ENCODE results near the gene C22orf31.
A peak's percentile ranks its signal among the peaks of the same experiment; 100 is the strongest.
"Not testable (repeated sequence)": the region's sequence is repeated elsewhere in the genome, so short reads cannot be mapped to it uniquely, and the experiment has no call there.

Gene C22orf31

DNA sequence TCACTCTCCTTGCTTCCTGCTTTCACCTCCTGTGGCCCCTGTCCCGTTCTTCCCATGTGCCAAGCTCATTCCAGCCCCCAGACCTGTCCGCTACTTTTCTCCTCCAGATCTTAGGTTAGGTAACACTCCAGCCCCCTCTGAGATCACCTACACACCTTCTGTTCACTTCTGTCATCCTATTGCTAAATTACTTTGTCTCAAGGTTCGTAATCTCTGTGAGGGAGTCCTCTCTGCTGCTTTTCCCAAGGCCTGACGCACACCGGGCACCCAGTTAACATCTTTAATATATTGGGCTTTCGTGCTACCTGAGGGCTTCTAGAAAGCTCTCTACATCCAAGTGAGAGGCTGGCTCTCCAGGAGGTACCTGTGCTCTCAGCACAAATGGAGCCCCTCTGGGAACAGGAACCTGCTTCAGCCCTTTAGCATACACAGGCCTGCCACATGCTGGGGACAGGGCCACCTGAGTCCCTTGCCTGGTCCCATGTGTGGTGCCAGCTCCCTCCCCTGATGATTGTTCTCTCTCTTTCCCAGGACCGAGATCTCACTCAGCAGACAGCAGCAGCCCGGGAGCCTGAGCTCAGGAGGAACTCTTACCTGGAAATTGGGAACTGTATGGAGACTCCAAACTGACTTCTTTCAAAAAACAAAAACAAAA lies 8.5 kb downstream of the C22orf31 start:
- no peak for DNase-seq

DNA sequence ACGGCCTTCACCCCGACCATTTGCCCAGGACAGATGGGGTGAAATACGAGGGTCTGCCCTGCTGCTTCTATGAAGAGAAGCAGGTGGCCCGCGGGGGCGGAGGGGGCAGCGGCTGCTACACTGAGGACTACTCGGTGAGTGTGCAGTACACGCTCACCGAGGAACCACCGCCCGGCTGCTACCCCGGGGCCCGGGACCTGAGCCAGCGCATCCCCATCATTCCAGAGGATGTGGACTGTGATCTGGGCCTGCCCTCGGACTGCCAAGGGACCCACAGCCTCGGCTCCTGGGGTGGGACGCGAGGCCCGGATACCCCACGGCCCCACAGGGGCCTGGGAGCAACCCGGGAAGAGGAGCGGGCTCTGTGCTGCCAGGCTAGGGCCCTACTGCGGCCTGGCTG lies 11.2 kb downstream of the C22orf31 start:
- no peak for DNase-seq

DNA sequence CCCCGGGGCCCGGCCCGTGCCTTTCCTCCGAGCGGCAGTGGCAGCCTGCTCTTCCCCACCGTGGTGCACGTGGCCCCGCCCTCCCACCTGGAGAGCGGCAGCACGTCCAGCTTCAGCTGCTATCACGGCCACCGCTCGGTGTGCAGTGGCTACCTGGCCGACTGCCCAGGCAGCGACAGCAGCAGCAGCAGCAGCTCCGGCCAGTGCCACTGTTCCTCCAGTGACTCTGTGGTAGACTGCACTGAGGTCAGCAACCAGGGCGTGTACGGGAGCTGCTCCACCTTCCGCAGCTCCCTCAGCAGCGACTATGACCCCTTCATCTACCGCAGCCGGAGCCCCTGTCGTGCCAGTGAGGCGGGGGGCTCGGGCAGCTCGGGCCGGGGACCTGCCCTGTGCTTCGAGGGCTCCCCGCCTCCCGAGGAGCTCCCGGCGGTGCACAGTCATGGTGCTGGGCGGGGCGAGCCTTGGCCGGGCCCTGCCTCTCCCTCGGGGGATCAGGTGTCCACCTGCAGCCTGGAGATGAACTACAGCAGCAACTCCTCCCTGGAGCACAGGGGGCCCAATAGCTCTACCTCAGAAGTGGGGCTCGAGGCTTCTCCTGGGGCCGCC lies 11.9 kb downstream of the C22orf31 start:
- no peak for DNase-seq

DNA sequence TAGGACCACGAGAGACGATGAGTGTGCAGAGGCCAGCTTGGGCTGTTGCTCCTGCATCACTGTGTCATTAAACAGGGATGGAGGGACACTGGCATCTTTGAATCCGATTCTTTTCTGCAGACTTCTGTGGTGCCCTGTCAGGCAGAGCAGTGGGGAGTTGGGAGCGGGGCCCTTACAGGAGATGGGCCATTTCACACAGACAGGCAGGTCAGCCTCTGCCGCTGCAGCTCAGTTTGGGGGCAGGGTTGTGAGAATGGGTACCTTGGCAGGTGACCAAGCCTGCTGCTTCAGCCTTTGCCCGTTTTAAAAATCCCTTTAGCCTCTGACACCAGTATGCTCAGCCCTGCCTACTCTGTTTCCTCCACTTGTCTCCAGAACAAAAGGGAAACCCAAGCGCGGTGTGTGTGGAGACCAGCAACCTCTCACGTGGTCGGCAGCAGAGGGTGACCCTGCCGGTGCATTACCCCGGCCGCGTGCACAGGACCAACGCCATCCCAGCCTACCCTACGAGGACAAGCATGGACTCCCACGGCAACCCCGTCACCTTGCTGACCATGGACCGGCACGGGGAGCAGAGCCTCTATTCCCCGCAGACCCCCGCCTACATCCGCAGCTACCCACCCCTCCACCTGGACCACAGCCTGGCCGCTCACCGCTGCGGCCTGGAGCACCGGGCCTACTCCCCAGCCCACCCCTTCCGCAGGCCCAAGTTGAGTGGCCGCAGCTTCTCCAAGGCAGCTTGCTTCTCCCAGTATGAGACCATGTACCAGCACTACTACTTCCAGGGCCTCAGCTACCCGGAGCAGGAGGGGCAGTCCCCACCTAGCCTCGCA lies 12.6 kb downstream of the C22orf31 start:
- no peak for DNase-seq

- no peak for DNase-seq
These were observed 16.9 kb downstream of the C22orf31 start for GRCh38 chr22:29044657-29045176.

GRCh38 chr22:29043906-29044575 lies 17.6 kb downstream of the C22orf31 start:
- DNase-seq, result no peak

- DNase-seq, result no peak
These were observed 20.2 kb downstream of the C22orf31 start for GRCh38 chr22:29041408-29041807.

DNA sequence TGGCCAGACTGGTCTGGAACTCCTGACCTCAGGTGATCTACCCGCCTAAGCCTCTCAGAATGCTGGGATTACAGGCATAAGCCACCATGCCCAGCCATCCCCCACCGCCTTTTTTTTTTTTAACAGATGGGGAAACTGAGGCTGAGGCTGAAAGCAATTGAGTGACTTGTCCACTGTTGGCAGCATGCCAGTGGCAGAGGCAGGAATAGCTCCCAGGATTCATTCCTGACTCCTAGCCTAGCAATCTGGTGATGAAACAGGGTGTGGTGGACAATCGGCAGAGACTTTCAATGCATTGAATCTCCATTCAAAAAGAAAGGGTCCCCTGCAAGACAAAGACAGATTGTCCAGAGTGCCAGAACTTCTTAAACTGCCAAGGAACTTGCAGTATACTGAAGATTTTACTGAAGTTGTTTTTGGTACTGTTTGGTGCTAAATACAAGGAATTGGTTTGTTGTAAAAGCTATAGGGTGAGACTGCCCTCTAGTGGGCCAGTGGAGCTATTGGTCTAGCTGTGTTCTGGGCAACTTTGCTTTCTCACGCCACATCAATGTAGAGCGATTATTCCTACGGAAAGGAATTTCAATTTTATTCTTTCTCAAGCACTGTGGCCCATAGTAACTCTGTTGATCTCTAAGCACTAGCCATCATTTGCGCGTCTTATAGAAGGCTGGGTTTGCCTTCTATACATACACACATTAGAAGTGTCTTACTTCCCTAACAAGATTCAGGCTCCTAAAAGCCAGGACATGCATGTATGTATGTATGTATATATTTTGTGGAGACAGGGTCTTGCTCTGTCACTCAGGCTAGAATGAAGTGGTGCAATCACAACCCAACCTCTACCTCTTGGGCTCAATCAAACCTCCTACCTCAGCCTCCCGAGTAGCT lies 21.0 kb downstream of the C22orf31 start:
- peak; percentile 59 for DNase-seq

DNA sequence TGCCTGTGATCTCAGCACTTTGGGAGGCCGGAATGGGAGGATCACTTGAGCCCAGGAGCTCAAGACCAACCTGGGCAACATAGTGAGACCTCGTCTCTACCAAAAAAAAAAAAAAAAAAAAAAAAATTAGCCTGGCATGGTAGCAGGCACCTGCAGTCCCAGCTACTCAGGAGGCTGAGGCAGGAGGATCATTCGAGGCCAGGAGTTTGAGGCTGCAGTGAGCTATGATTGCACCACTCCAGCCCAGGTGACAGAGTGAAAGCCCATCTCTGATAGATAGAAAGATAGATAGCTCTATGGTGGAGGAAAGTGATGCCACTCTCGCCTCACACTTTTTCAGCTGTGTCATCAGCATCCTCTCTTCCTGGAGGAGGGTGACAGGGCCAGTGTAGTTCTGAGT lies 21.9 kb downstream of the C22orf31 start:
- DNase-seq, result not testable (repeated sequence)

DNA sequence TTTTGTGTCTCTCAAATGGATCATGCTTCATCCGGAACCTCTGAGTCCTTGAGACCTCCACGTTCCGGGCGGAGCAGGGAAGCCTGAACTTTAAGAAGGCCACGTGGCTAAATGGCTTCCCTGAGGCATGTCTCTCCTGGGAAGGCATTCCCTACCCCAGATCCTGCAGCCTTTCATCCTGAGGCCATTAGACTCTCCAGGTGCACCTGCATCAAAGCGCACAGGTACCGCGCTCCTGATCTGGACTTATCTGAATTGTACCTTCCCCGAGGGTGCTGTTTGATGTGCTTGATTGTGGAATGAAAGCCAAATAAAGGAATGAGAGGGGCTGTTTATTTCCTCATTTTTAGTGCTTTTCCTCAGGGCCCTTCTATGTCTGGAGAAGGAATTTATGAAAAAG lies 22.5 kb downstream of the C22orf31 start:
- no peak for DNase-seq

DNA sequence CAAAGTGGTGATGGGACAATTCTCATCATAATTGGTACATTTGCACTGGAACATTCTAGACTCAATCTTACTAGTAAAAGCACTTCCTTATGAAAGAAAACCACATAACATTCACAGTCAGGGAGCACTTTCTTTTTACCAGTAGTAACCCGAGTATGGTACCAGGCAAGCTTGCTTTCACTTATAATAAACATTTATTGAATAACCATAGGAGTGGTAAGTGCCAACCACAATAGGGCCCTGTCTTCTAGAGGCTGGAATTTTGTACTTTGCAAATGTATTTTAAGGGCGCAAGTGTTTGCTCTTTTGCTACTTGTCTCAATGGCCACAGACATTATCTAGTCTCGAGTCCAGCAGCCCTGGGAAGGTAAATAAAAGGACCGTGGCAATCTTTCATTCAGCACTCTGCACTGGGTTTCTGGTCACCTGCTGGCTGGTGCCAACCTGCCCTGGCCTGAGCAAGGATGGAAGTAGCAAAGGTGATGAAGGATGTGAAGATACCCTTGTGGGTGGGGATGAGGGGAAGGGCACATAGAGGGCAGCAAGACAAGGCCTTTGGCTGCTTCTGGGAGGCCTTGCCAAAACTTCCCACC lies 24.2 kb downstream of the C22orf31 start:
- no peak for DNase-seq

DNA sequence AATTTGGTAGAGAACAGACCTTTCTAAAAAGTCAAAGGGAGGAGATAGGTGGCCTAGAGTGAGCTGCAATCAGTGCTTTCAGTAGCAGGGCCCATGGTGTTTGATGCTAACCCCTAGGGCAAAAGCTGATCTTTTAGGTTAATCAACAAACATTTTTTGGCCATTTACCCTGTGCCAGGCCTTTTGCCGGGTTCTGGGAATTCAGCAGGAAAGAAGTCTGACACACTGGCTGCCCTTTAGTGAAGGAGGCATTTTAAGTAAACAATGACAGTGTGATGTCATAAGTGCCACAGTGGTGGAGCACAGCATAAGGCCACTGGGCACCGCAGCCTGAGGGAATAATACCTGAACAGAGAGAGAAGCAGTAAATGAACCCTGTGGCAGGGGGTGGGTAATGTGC lies 29.0 kb downstream of the C22orf31 start:
- no peak for DNase-seq

DNA sequence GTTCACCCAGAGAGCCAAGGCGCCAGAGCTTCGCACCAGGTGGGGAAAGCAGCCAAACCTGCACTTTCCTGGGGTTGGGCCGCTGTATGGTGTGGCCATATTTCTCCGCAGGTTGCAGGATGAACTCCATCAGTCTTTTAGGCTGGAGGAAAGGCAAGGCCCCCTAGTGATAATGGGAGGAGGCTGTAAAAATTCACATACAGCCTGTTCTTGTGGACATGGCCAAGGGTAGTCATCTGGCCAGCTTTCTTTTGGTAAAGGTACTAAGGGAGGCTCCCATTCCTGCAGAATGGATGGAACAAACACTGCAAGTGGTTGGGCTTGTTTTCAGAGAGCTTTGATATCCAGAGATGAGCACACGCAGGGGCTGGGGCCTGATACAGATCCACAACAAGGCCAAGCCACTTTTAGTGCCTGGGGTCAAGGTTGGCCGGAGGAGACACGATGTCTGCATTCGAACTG lies 29.6 kb downstream of the C22orf31 start:
- no peak for DNase-seq

- DNase-seq, result no peak
These were observed 30.2 kb downstream of the C22orf31 start for GRCh38 chr22:29031227-29032011.

- DNase-seq, result no peak
These were observed 30.9 kb downstream of the C22orf31 start for GRCh38 chr22:29030618-29031226.

GRCh38 chr22:29030016-29030617 lies 31.5 kb downstream of the C22orf31 start:
- no peak for DNase-seq

DNA sequence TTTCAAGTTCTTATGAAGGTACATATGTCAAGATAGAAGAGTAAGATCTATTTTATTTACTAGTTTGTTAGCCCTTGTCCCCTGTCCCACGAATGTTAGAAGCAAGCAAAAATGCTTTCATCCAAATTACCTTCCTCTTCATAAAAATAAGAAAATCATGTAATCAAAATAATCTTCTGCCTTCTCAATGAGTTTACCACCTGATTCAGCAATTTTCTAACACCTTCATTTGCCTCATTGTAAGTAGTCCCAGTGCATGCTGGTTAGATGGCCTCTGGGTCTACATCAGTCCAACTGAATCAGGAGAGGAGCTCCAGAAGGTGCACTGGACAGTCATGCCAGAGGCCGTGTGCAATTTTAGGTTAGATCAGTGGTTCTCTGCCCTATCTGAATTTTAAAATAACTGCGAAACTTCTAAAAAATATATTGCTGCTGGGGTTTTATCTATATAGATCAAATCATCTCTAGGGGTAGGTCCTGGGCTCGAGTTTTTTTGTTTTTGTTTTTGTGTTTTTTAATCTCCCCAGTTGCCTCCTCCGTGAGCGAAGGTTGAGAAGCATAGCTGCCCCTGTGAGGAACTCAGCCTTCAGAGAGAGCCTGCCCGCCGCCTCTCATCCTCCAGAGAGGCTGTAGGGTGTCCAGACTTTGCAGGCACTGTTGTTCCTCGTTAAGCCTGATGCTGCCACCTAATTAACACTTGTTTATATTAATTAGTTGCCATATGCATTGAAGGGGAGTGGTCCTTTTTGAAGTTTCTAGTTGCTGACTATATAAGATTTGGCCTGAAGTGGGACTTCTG lies 32.2 kb downstream of the C22orf31 start:
- no peak for DNase-seq

- DNase-seq, result no peak
These were observed 33.2 kb downstream of the C22orf31 start for GRCh38 chr22:29028468-29028867.

DNA sequence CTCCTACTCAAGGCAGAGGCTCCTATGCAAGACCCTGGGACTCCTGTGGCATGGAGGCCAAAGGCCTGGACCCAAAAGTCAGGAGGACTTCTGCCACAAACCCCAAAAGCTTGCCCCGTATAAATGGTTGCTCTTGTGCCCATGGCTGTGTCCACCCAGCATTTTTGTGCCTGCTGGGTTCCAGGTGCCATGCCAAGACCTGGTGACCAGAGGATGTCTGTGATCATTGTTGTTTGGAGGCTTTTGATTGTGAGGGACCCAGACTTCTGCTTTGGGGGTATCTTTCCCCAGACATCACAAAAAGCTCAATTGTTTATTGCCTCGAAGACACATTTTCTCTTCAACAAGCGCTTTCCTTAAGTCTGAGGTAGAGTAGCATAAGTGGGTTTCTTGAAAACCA lies 35.1 kb downstream of the C22orf31 start:
- no peak for DNase-seq

All from GF-D8 (cell line).